B cell (primary cell): ENCODE data around the gene PELI2. TPM values are rescaled to one million over a fixed set of nuclear protein-coding genes. Genes with fewer than 3 reads are reported as not detected.

Experiments
- ATAC-seq: fragments of 200-7000 bp; cut with Tn5 transposase; one replicate; pipeline ENCODE4 v1.10.0; 2021; ENCODE audit warnings: low read depth, mild to moderate bottlenecking, moderate number of reproducible peaks, moderate library complexity
- CTCF ChIA-PET: fragments of 350-600 bp; sonication (Branson Sonifier 250); formaldehyde crosslinking; loops from one replicate; lab custom pipeline; 2021; ENCODE audit warnings: antibody characterized with exemption, inconsistent platforms; lab: Charles Lee
- POLR2A ChIA-PET: fragments of 350-600 bp; sonication (Branson Sonifier 250); formaldehyde crosslinking; loops from one replicate; lab custom pipeline; 2021; ENCODE audit warnings: antibody characterized with exemption; lab: Charles Lee
- DNase-seq: peaks from one replicate; pipeline ENCODE4 v3.0.0; 2013
- H2AFZ ChIP-seq: 2 replicates; pipeline ENCODE4 v1.6.1; 2012; ENCODE audit warnings: mild to moderate bottlenecking, low read depth, low read length; ENCODE audit not compliant: insufficient read depth, poor library complexity, severe bottlenecking
- H3K27ac ChIP-seq, 2 donors: 1 replicate in 1 of 2; 2 replicates in 1 of 2; pipeline ENCODE4 v1.5.1; 2012 to 2013; ENCODE audit warnings: low read length in 2 of 2, mild to moderate bottlenecking in 2 of 2, moderate library complexity in 1 of 2
- H3K27me3 ChIP-seq, 4 experiments: fragments of 200-600 bp in 1 of 4; sonication (generic) in 1 of 4; replicated peaks in 1 of 4; 1 replicate in 2 of 4; 2 replicates in 2 of 4; pipeline versions ENCODE4 v1.6.1 to v1.7.0; 2013 to 2016; ENCODE audit warnings: low read length in 3 of 4, mild to moderate bottlenecking in 2 of 4, mixed read lengths in 1 of 4, moderate library complexity in 1 of 4; ENCODE audit not compliant: insufficient read depth in 4 of 4, control insufficient read depth in 3 of 4; ENCODE audit errors: control extremely low read depth in 1 of 4
- H3K36me3 ChIP-seq, 2 experiments: replicated peaks in 1 of 2; 1 replicate in 1 of 2; 2 replicates in 1 of 2; pipeline versions ENCODE4 v1.6.1 to v1.7.1; 2013; ENCODE audit warnings: low read length in 1 of 2; ENCODE audit not compliant: insufficient read depth in 2 of 2, control insufficient read depth in 1 of 2; ENCODE audit errors: control extremely low read depth in 1 of 2, extremely low read depth in 1 of 2
- H3K4me1 ChIP-seq, 2 donors: fragments of 200-600 bp in 1 of 2; sonication (generic) in 1 of 2; 1 replicate in 1 of 2; 2 replicates in 1 of 2; pipeline versions ENCODE4 v1.5.1 to v1.6.1; 2013 to 2017; ENCODE audit warnings: low read length in 2 of 2; ENCODE audit not compliant: control insufficient read depth in 2 of 2, insufficient read depth in 2 of 2
- H3K4me2 ChIP-seq: replicated peaks from 2 replicates; pipeline ENCODE3; 2012; ENCODE audit warnings: mild to moderate bottlenecking, low read depth, low read length; ENCODE audit not compliant: poor library complexity, severe bottlenecking
- H3K4me3 ChIP-seq, 5 experiments: fragments of 200-600 bp in 1 of 5; sonication (generic) in 1 of 5; 1 replicate in 3 of 5; 2 replicates in 2 of 5; pipeline versions ENCODE4 v1.5.1 to v1.7.0; 2011 to 2016; ENCODE audit warnings: low read length in 4 of 5, mild to moderate bottlenecking in 4 of 5, low read depth in 2 of 5, control low read depth in 1 of 5, moderate library complexity in 1 of 5; ENCODE audit not compliant: insufficient read depth in 1 of 5; ENCODE audit errors: control extremely low read depth in 1 of 5, extremely low read depth in 1 of 5
- H3K79me2 ChIP-seq: fragments of 200-600 bp; sonication (generic); one replicate; pipeline ENCODE4 v1.6.0; 2016; ENCODE audit warnings: low read length; ENCODE audit not compliant: control insufficient read depth, insufficient read depth
- H3K9ac ChIP-seq: fragments of 200-600 bp; sonication (generic); 2 replicates; pipeline ENCODE4 v1.6.1; 2017; ENCODE audit warnings: mild to moderate bottlenecking, low read length, moderate library complexity
- H3K9me3 ChIP-seq, 3 donors: one replicate each; pipeline versions ENCODE4 v1.6.1 to v1.7.1; 2013; ENCODE audit warnings: low read length in 2 of 3; ENCODE audit not compliant: control insufficient read depth in 2 of 3, insufficient read depth in 1 of 3; ENCODE audit errors: control extremely low read depth in 1 of 3
- H4K20me1 ChIP-seq: 2 replicates; pipeline ENCODE4 v1.6.0; 2012; ENCODE audit warnings: mild to moderate bottlenecking, low read length; ENCODE audit not compliant: insufficient read depth, control insufficient read depth, poor library complexity, severe bottlenecking
- H3K27ac Mint-ChIP-seq: one replicate; pipeline ENCODE4 v1.8.0; 2021; ENCODE audit warnings: mixed read lengths
- H3K27me3 Mint-ChIP-seq: one replicate; pipeline ENCODE4 v1.8.0; 2021; ENCODE audit warnings: mixed read lengths
- H3K4me1 Mint-ChIP-seq: one replicate; pipeline ENCODE4 v1.8.0; 2021; ENCODE audit warnings: mixed read lengths
- H3K4me3 Mint-ChIP-seq: one replicate; pipeline ENCODE4 v1.8.0; 2021; ENCODE audit warnings: mixed read lengths
- H3K9me3 Mint-ChIP-seq: one replicate; pipeline ENCODE4 v1.8.0; 2022; ENCODE audit warnings: mixed read lengths; ENCODE audit not compliant: insufficient read depth
- CTCF ChIP-seq: fragments of 200-600 bp; IDR thresholded peaks from one replicate; pipeline ENCODE4 v1.8.0; 2022; ENCODE audit warnings: antibody characterized with exemption, mild to moderate bottlenecking
- EZH2 ChIP-seq: IDR thresholded peaks from 2 replicates; pipeline ENCODE4 v1.6.1; 2012; ENCODE audit warnings: borderline replicate concordance, low read depth, mild to moderate bottlenecking, moderate library complexity, low read length; ENCODE audit not compliant: insufficient read depth, poor library complexity, severe bottlenecking
- WGBS: methylation state at CpG from one replicate; pipeline ENCODE4 v1.1.5; 2013; ENCODE audit warnings: missing lambda C conversion rate; ENCODE audit not compliant: insufficient coverage; 5-methylcytosine and 5-hydroxymethylcytosine counted together
- intact Hi-C: fragments of 100-400 bp; cut with micrococcal nuclease; formaldehyde crosslinking; loops from one replicate; pipeline ENCODE4 v1.10.0; 2022
- polyA plus RNA-seq: library from polyadenylated mRNA; depleted of rRNA; stranded (reverse); fragments of >200 nt; gene quantifications from 2 replicates; pipeline ENCODE4 v1.2.3, GENCODE V29; 2012
- total RNA-seq, 2 donors: library from RNA; stranded (reverse); fragments of 120-200 nt in 1 of 2; gene quantifications; 1 replicate in 1 of 2; 2 replicates in 1 of 2; pipeline versions ENCODE4 v1.2.3 to v1.2.4, GENCODE V29; 2013 to 2022

Gene PELI2
- total and polyA plus RNA-seq, 2 donors (not counting 1 experiment from before 2014, with no cell fraction given): 5.7 to 13.4 TPM

- Histone ChIP-seq H3K36me3 (peaks cover 0 to 2% of the 10 kb centered on the region in 2 experiments), H3K79me2 (no peaks in the 10 kb centered on the region), H4K20me1 (no peaks in the 10 kb centered on the region), H3K27me3 (no peaks in the 10 kb centered on the region), H3K9me3 (no peaks in the 10 kb centered on the region), H3K4me3 (no peak overlapping the region), H2AFZ (no peak overlapping the region), H3K4me1 (no peaks in the 10 kb centered on the region), H3K4me2 (no peak overlapping the region), H3K9ac (no peak overlapping the region), H3K27ac (no peak overlapping the region)
- ChIA-PET POLR2A (no interaction called here), CTCF (no interaction called here)
- no peak for TF ChIP-seq CTCF
- no peak for TF ChIP-seq EZH2
- Mint-ChIP-seq H3K4me1 (no peaks in the 10 kb centered on the region), H3K9me3 (no peaks in the 10 kb centered on the region), H3K27me3 (no peaks in the 10 kb centered on the region), H3K4me3 (no peak overlapping the region), H3K27ac (no peak overlapping the region)
- intact Hi-C loops: no loop called here
- DNase-seq (no peak), ATAC-seq (no peak)
- WGBS: 98% methylated on average over 5 of the region's 5 CpGs
Measured at GRCh38 chr14:56268673-56269072, 150.5 kb downstream of the PELI2 start.

GRCh38 chr14:56270921-56271320 is 152.7 kb downstream of the PELI2 start:
- intact Hi-C loops: no loop called here
- H3K4me1 ChIP-seq: no peaks in the 10 kb centered on the region
- H3K9ac ChIP-seq: no peak overlapping the region
- H3K36me3 ChIP-seq: peaks cover 0 to 2% of the 10 kb centered on the region in 2 experiments
- ChIA-PET POLR2A (no interaction called here), CTCF (no interaction called here)
- 98% methylated on average over 7 of the region's 8 CpGs for WGBS
- H3K4me3 ChIP-seq: no peak overlapping the region
- no peak for ATAC-seq
- no peak overlapping the region for H3K4me2 ChIP-seq
- no peaks in the 10 kb centered on the region for H3K79me2 ChIP-seq
- H3K27me3 ChIP-seq: no peaks in the 10 kb centered on the region
- H4K20me1 ChIP-seq: no peaks in the 10 kb centered on the region
- Mint-ChIP-seq H3K27me3 (no peaks in the 10 kb centered on the region), H3K27ac (no peak overlapping the region), H3K4me1 (no peaks in the 10 kb centered on the region), H3K4me3 (no peak overlapping the region), H3K9me3 (no peaks in the 10 kb centered on the region)
- no peaks in the 10 kb centered on the region for H3K9me3 ChIP-seq
- no peak for DNase-seq
- no peak overlapping the region for H3K27ac ChIP-seq
- H2AFZ ChIP-seq: no peak overlapping the region
- no peak for TF ChIP-seq EZH2
- no peak for TF ChIP-seq CTCF
